MCF 10A (cell line): ENCODE measurements around the gene ELMO1. TPM values are rescaled to one million over a fixed set of nuclear protein-coding genes. Genes with fewer than 3 reads are reported as not detected.

Experiments used
- BruUV-seq: library from RNA; stranded (reverse); fragments of 400-500 nt; replicated peaks from 2 replicates; lab custom pipeline; 2021; lab: Mats Ljungman, UMichigan
- CTCF ChIA-PET: fragments of 300-600 bp; sonication (Branson Sonifier 250); formaldehyde crosslinking; extraction: SDS; loops from one replicate; lab custom pipeline; 2021; ENCODE audit warnings: antibody characterized with exemption, inconsistent platforms; lab: Yijun Ruan, JAX
- POLR2A ChIA-PET: fragments of 300-600, 350-650 bp; sonication (Branson Sonifier 250); formaldehyde crosslinking; extraction: SDS; loops from one replicate; lab custom pipeline; 2020; ENCODE audit warnings: antibody characterized with exemption, inconsistent platforms; lab: Yijun Ruan, JAX
- DNase-seq: peaks from one replicate; pipeline ENCODE4 v3.0.0-alpha.2; 2018; ENCODE audit not compliant: unreplicated experiment
- H3K27ac Mint-ChIP-seq: one replicate; pipeline ENCODE4 v1.8.0; 2022; ENCODE audit warnings: mild to moderate bottlenecking, low read depth, mixed read lengths; ENCODE audit not compliant: unreplicated experiment
- H3K27me3 Mint-ChIP-seq: one replicate; pipeline ENCODE4 v1.8.0; 2022; ENCODE audit warnings: mixed read lengths; ENCODE audit not compliant: insufficient read depth, unreplicated experiment
- H3K36me3 Mint-ChIP-seq: one replicate; pipeline ENCODE4 v1.8.0; 2022; ENCODE audit warnings: mild to moderate bottlenecking, moderate library complexity, mixed read lengths; ENCODE audit not compliant: insufficient read depth, unreplicated experiment
- H3K4me1 Mint-ChIP-seq: one replicate; pipeline ENCODE4 v1.8.0; 2022; ENCODE audit warnings: mixed read lengths; ENCODE audit not compliant: insufficient read depth, unreplicated experiment
- H3K4me3 Mint-ChIP-seq: one replicate; pipeline ENCODE4 v1.8.0; 2022; ENCODE audit warnings: mild to moderate bottlenecking, moderate library complexity, mixed read lengths; ENCODE audit not compliant: unreplicated experiment
- H3K9me3 Mint-ChIP-seq: one replicate; pipeline ENCODE4 v1.8.0; 2022; ENCODE audit warnings: mixed read lengths; ENCODE audit not compliant: unreplicated experiment
- intact Hi-C: fragments of 100-400 bp; cut with micrococcal nuclease; formaldehyde crosslinking; loops from 2 replicates; pipeline ENCODE4 v1.14.1; 2022
- total RNA-seq: library from RNA; stranded (reverse); gene quantifications from 2 replicates; pipeline ENCODE4 v1.2.3, GENCODE V29; 2022
- TF ChIP-seq, protein P1 (sequence below): fragments of 200-600 bp; IDR thresholded peaks from one replicate; pipeline ENCODE4 v1.8.0; 2022; ENCODE audit warnings: antibody characterized with exemption, mild to moderate bottlenecking; ENCODE audit not compliant: unreplicated experiment

The ELMO1 gene
- total RNA-seq, 1 experiment from 2014 or later = 0.30 TPM

DNA sequence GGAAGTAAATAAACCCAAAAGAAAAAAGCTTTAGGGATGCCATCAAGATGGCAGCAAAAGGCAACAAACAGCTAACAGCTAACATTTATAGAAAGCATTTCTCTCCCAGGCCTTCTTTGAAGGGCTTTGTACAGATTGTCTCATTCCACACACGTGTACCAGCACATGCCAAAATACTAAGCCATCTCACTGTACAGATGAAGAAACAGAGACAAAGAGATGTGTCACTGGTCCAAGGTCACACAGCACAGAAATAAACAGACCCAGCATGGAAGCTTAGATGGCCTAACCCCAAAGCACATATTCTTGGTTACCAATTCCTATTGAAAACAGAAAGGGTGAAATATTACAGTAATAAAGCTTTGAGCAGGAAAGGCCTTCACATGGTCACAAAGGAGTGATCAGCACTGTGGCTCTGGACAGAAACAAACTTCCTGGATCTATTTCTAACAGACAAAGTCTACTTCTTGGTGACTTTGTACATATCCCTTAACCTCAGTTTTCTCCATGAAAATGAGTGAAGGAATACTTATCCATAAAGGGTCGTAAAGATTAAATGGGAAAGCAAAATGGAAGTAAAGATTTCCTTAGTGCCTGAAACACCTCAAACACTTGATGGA lies 346.0 kb downstream of the ELMO1 start:
- intact Hi-C loops = no loop called here
- no peaks in the 10 kb centered on the region for H3K27me3 Mint-ChIP-seq
- POLR2A ChIA-PET = no interaction called here
- H3K9me3 Mint-ChIP-seq = no peaks in the 10 kb centered on the region
- TF ChIP-seq, protein P1, sequence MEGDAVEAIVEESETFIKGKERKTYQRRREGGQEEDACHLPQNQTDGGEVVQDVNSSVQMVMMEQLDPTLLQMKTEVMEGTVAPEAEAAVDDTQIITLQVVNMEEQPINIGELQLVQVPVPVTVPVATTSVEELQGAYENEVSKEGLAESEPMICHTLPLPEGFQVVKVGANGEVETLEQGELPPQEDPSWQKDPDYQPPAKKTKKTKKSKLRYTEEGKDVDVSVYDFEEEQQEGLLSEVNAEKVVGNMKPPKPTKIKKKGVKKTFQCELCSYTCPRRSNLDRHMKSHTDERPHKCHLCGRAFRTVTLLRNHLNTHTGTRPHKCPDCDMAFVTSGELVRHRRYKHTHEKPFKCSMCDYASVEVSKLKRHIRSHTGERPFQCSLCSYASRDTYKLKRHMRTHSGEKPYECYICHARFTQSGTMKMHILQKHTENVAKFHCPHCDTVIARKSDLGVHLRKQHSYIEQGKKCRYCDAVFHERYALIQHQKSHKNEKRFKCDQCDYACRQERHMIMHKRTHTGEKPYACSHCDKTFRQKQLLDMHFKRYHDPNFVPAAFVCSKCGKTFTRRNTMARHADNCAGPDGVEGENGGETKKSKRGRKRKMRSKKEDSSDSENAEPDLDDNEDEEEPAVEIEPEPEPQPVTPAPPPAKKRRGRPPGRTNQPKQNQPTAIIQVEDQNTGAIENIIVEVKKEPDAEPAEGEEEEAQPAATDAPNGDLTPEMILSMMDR = no peak
- BruUV-seq = no TSS peak
- no peak overlapping the region for H3K4me3 Mint-ChIP-seq
- H3K27ac Mint-ChIP-seq = no peak overlapping the region
- DNase-seq = no peak
- CTCF ChIA-PET = no interaction called here
- H3K36me3 Mint-ChIP-seq = no peaks in the 10 kb centered on the region
- H3K4me1 Mint-ChIP-seq = no peaks in the 10 kb centered on the region

DNA sequence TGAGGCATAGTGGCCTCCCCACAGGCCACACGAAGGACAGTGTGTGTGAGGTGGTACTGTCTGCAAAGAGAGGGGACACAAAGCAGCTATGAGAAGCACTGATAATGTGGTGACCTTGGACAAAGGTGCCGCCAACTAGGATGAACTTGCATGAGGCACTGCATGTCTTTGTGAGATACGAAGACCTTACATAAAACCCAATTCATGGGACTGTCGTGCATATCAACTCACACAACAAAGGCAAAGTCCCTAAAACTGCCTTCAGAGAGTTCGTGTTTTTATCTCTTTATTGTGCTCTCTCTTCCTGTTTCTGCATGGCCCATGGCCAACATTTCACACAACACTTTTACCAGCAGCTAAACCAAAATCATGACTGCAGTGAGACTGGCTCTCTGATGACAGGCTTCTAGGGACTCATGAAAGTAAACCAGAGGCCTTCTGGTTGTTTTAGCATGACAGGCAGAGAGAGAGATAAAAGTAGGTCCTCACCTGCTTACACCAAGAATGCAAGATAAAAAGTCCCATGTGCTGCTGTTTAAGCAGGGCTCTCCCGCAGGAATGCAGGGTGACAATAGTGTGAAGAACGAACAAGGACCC lies 347.8 kb downstream of the ELMO1 start:
- H3K27me3 Mint-ChIP-seq = no peaks in the 10 kb centered on the region
- no peaks in the 10 kb centered on the region for H3K9me3 Mint-ChIP-seq
- no peaks in the 10 kb centered on the region for H3K36me3 Mint-ChIP-seq
- BruUV-seq = no TSS peak
- H3K4me3 Mint-ChIP-seq = no peak overlapping the region
- H3K4me1 Mint-ChIP-seq = peaks cover 6% of the 10 kb centered on the region
- no peak for DNase-seq
- H3K27ac Mint-ChIP-seq = no peak overlapping the region
- intact Hi-C loops = no loop called here
- TF ChIP-seq, protein P1 = no peak
- ChIA-PET POLR2A (no interaction called here), CTCF (interaction anchor here (0.6 to 1.9 kb wide), 4 partner anchors 61 to 114 kb away, joined by 3 to 5 read pairs (median 4); no protein-coding TSS in a partner anchor)

DNA sequence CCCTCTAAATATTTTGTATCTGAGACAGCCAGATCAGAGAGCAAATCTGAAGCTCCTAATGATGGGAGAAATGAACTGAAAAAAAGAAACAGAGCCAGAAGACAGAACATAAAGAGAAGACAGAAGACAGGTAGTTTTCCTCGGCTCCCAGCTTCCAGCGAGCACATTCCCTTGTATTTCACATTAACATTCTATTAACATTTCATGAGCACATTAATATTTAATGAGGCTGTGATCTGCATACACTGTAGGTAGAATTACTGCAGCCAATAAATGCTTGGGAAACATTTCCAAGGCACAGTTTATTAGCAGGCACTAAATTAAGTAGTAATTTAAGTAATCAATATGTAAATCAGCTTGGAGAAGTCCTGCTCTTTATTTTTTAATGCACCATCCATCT lies 349.9 kb downstream of the ELMO1 start:
- Mint-ChIP-seq H3K36me3 (no peaks in the 10 kb centered on the region), H3K4me1 (peaks cover 6% of the 10 kb centered on the region), H3K4me3 (no peak overlapping the region), H3K9me3 (no peaks in the 10 kb centered on the region), H3K27ac (no peak overlapping the region), H3K27me3 (no peaks in the 10 kb centered on the region)
- BruUV-seq = no TSS peak
- CTCF ChIA-PET = interaction anchor here (0.7 to 1.4 kb wide), 4 partner anchors 71 to 112 kb away, joined by 3 to 4 read pairs (median 3); no protein-coding TSS in a partner anchor
- no peak for DNase-seq
- TF ChIP-seq, protein P1 = no peak
- intact Hi-C loops = no loop called here
- POLR2A ChIA-PET = interaction anchor here (0.6 kb wide), 1 partner anchor 84 kb away, joined by 3 read pairs; no protein-coding TSS in a partner anchor

DNA sequence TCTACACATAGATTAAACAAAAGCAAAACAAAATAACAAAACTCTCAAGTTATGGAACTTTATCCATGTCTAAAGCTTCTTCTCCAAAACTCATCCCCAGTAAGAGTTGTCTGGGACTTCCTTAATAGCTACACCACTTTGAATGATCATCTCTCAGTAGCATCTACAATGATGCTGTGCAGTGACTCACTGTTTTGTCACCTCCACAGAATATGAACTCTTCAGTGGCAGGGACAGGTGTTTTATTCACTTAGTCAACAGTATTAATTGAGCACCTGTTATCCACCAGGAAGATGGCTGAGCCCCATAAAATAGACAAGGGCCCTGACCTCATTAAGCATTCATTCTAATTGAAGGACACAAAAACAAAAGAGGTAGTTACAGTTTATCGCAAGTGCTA lies 350.7 kb downstream of the ELMO1 start:
- ChIA-PET CTCF (interaction anchor here (0.6 to 1.0 kb wide), 3 partner anchors 37 to 179 kb away, joined by 3 read pairs; no protein-coding TSS in a partner anchor), POLR2A (no interaction called here)
- H3K4me3 Mint-ChIP-seq = no peak overlapping the region
- H3K9me3 Mint-ChIP-seq = no peaks in the 10 kb centered on the region
- no peaks in the 10 kb centered on the region for H3K27me3 Mint-ChIP-seq
- no TSS peak for BruUV-seq
- H3K4me1 Mint-ChIP-seq = peaks cover 6% of the 10 kb centered on the region
- TF ChIP-seq, protein P1 = no peak
- intact Hi-C loops = no loop called here
- DNase-seq = no peak
- no peaks in the 10 kb centered on the region for H3K36me3 Mint-ChIP-seq
- H3K27ac Mint-ChIP-seq = no peak overlapping the region
